ENCODE data around the gene GALNT10.

- TF ChIP-seq CTCF (IDR thresholded peaks at IDR 0.05; ENCODE audit: low read depth, low read length, poor library complexity, severe bottlenecking): no peak
- TF ChIP-seq EZH2phosphoT487 (IDR thresholded peaks at IDR 0.05; ENCODE audit: borderline replicate concordance, low read length): no peak
Measured at GRCh38 chr5:154409230-154409840, 218.8 kb downstream of the GALNT10 start.
